ENCODE measurements around the gene PLXNA2.

PLXNA2 gene

DNA sequence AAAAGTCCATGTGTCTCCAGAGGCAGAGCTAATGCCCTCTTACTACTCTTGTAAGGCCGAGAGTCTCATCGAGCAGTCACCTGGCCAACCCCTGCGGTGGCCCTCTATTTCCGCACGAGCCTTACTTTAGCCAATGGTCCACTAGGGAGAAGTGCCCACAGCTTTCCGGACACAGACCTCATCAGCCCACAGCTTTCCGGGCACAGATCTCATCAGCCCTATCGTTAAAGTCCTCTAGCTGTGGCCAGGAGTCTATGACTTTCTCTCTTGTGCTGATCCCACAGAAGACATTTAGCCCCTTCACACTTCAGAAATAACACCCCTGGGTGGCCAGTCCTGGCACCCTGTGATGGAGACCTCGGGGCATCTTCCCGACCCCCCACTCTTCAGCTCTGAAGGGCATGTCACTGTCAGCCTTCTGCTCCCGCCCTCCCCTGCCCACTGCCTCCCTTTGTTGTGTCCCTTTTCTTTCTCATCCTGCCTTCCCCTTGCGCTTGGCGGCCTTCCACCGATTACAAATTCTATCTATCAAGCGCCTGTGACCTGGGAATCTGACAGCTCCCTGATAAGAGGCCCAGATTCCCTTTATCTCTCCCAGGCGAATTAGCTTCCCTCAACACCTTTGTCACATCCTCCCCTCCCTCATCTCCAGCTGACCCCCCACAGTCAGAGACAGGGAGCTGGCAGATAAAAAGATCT lies 161.0 kb downstream of the PLXNA2 start:
- no peak for FAIRE-seq

DNA sequence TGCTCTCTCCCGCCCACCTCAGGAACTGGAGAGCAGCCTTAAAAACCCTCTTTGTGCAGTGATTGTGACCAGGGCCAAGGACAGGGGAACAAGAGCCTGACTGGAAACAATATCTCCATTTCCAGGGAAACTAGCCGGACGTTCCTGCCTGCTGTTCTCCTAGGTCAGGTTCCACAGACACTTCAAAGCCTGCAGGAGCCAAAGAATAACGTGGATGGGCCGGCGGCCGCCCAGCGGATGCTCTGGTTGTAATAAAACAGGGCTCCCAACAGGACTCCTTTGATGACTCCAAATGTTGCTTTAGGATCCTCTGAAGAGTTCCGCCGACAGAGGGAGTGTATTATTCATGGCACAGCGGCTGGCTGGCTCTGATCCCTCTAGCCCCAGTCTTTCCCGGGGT lies 162.2 kb downstream of the PLXNA2 start:
- no peak for FAIRE-seq

DNA sequence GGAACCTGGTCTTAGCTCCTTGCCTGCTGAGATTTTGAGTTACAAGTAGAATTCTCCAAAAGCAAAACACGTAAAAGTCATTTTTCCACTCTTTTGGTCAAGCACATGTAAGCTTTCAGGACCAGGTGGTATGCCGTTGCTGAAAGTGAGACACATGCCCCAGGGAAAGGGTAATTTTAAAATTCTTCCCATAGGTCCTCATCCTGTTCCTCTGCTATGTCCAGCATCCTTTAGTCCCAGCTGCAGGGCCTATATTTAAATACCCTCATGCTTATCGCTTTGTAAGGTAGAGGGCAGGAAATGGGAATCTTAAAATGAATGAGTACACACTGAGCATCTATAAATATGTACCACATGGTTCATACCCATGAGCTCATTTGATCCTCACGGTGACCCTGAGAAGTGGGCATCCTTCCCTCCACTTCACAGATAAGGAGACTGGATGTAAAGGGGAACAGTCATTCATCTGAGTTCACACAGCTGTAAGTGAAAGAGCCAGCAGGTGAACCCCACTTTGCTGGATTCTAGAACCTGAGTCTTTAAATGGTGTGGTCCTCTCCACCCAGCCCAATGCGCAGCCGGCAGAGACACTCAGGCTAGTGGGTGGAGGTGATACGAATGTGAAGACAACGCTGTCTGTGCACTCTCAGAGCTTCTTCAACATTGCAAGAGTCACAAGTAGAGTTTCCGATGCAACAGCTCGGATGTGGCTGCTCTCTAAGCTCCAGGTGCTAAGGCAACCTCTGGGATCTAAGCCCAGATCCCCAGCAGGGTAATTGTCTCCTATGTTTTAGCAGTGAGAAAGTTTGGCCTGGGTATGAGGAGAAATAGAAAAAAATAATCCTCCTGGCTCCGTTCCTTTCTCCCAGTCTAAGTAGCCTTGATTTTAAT lies 163.5 kb downstream of the PLXNA2 start:
- no peak for FAIRE-seq

DNA sequence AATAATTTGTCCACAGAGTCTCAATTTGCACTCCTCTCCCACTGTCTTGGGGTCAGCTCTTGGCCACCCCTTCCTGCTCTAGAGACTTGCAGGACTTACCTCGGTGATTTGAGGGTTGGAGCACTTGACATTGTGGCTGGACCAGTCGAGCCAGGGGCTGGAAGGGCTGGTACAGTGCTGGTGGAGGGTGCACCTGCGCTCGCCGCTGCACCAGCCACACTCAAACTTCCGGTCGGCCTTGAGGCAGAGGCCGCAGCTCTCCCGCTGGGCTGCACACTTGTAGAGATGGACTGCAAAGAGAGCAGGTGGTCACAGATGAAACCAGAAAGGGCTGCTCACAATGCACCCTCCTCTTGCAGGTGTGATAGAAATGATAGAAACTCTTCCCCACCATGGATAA lies 165.0 kb downstream of the PLXNA2 start:
- no peak for FAIRE-seq

DNA sequence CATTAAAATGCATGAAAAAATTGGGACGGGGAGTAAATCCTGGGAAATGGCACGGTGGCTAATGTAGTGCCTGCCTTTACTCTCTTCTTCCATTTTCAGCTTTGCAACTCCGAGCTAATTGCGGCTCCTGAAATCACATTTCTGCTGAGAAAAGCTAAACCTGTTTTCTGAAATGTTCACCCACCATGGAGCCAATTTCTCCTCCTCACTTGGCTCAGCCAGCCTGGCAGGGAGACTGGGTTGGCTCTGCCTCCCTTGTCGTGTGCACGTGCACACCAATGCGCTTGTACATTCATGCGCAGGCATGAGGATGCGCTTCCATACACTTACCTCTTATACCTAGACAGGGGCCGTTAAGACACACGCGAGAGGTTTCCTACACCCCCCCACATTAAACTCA lies 165.4 kb downstream of the PLXNA2 start:
- FAIRE-seq: no peak

DNA sequence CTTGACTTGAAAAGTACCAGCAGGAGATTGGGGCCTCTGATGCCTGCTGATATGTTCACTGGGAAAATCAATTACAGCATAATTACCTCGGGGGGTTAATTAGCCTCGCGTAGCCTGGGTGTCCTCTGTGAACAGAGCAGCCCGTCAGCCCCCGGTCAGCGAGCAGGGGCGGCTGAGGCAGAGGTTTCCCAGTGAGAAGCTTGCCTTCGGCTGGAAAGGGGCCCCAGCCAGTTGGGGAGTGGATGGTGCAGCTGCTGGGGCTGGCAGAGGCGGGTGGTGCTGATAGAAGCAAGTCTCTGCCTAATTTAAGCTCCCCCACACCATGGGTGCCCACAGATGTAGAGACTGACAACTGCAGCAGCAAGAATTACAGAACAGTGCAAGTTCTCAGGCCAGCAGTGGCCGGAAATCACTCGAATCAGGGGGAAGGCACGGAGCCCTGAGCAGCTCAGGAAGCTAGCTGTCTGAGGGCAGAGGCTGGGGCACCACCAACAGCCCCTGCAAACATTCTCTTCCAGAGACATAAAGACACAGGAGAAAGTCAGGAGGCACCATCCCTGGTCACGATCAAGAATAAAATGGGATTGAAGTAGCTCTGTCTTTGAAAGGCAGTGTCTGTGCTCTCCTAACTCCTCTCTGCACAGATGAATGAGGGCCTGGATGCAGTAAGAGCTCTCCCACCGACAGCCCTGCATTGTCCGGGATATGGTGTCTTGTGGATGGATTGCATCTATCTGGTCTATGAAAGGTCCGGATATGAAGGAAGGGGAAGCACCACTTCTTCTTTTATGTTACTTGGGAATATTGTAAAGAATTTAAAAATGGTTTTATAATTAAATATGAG lies 166.7 kb downstream of the PLXNA2 start:
- no peak for FAIRE-seq

DNA sequence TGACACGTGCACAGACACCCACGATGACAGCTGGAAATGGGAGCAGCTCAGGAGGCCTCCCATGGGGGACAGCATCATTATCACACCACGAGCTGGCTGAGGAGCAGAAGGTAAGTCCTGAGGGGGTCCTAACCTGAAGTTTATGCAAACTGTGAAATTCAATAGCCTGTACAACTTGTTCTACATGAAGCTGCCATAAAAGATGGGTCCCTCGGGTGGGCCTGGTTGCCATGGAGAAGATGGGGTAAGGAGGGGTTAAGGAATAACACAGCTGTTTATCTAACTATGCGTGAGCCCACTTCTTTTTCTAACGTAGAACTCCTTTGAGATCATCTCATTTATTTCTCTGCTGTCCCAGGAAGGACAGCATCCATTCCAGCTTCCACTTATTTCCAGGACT lies 169.8 kb downstream of the PLXNA2 start:
- no peak for FAIRE-seq

DNA sequence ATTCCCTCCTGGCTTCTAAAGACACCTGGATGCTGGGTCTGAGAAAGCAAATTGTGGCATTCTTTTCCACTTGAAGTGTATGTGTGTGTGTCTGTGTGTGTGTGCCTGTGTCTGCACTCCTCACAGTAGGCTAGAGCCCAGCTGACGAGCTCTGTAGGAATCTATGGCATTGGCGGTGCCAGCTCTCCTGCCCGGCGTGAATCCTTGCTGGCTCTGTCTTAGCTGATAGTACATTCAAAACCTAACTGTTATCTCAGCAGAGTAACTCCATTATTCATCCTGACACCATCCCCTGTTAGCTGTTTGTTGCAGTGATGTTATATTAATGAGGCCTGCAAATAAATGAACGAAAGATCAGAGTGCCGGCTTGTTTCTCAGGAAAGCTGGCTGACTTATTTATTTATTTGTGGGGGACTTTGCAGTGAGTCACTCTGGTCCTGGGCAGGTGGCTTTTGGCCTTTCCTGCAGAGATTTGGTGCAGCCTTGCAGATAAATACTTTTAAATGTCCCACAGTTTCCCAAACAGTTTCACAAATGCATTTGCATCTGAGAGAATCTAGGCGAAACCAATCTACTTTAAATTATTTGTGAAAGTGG lies 172.7 kb downstream of the PLXNA2 start:
- FAIRE-seq: no peak

DNA sequence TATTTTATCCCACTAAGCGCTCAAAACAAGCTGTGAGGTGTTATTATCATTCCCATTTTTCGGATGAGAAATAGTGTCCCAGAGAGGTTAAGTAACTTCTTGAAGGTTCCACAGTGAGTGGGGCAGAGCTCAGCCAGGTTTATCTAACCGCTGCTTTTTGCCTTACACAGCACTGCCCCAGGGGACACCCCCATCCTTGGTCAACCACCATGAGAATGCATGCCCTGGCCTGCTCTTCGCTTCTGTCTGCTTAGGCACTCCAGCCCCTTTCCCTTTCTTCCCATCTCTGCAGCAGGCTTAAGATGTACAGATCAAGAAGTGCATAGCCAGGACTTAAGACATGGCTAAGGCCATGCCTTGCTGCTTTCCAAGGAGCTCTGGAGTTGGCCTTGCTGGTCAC lies 174.3 kb downstream of the PLXNA2 start:
- FAIRE-seq: no peak

DNA sequence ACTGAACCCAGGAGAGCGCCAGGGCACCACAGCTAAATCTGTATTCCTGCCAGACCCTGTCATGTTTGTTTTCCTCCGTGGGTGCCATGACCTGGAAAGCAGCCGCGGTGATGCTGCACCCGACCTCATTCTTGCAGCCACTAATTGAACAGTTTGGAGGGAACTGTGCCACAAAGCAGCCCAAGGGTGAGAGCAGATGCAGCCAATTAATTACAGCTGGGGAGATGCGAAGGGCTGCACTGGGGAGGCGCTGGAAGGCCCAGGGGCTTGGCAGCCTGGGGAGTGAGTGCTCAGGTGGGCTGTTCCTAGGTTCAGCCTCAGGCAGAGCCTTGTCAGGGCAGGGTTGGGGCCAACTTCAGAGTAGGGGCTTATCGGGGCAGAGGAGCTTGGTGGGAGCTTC lies 174.9 kb downstream of the PLXNA2 start:
- FAIRE-seq: no peak

DNA sequence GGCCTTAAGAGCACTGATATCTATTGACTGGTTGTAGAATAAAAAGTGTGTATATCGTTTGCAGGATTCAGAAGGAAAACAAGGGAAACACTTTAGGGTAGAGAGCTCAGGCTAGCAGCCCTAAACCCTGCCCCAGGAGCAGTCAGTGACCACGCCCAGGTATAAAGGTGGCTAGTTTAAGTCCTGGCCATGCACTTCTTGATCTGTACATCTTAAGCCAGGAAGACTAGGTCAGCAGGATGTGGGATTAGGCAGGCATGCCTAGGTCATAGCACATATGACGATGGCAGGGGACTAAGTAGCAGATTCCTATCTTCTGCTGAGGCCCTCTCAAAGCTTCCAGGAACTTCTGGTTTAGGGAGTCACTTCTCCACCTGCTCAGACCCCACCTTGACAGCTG lies 175.3 kb downstream of the PLXNA2 start:
- FAIRE-seq: no peak

DNA sequence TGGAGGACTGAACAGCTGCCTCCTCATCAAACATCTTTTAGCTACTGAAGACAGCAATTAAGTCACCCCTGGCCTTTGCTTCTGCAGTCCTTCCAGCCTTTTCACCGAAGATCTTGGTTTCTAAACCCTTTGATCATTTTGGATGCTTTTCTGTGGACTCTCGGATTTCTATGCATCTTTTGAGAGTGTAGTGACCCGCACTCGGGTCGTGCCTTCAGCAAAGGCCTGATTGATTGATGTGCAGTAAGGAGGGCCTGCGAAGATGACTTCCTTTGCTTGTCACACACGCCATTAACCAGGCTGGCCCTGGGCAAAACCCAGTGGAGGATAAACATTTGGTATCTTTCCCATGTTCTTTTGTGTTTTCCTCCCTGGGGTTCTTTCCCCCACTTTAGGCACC lies 175.8 kb downstream of the PLXNA2 start:
- no peak for FAIRE-seq

DNA sequence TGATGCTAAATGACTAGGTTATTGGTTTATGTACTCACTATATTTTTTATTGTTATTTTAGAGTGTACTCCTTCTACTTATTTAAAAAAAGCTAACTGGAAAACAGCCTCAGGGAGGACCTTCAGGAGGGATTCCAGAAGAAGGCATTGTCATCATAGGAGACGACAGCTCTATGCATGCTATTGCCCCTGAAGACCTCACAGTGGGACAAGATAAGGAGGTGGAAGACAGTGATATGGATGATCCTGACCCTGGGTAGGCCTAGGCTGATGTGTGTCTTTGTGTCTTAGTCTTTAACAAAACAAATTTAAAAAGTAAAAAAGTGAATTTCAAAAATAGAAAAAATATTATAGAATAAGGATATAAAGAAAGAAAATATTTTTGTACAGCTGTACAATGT lies 177.6 kb downstream of the PLXNA2 start:
- no peak for FAIRE-seq

DNA sequence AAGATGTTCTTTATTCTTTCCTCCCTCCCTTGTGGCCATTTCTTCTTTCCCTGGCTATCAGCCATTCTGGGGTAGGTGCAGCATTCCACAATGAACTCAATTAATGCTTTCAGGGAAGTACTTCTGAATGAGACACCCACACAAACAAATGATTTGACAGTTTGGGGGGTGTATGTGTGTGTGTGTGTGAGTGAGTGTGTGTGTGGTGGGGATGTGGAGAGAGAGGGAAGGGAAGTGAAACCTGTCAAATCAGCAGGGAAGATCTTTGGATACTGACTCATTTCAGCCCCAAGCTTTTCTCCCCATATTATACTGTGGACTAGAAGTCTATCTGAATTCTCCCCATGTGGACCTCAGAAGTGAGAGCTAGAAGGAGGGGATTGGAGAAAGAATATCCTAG lies 178.3 kb downstream of the PLXNA2 start:
- FAIRE-seq: no peak

DNA sequence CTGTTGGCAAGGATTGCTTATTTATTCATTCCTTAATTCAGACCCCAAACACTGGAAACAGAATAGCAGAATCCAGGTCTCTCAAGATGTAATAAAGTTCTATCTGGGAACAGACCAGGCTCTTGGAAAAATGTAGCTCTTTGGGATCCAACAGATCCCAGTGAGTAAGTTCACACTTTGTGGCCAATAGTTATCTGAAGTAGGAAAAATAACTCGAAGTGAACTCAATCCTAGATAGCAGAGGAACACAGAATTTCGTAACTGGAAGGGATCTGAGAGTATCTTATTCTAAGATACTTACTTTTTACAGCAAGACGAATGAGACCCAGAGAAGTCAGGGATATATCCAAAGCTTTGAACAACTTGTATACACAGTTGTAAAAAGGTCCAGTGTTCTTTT lies 182.6 kb downstream of the PLXNA2 start:
- no peak for FAIRE-seq

DNA sequence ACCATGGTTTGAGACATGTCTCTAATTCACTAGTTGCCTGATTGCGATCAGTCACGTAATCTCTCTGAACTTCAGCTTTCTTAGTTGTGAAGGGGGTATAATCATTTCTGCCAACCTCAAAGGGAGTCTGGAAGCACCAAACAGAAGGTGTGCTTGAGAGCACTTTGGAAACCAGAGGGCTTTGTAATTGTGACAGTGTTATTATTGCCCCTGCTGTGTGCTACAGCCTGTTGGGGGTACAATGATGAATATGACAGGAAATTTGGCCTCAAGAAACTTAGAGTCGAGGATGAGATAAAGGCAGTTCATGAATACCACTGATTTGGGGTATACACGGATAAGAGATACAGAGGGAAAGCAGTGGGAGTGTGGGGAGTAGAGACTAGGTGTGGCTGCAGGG lies 183.1 kb downstream of the PLXNA2 start:
- FAIRE-seq: no peak

DNA sequence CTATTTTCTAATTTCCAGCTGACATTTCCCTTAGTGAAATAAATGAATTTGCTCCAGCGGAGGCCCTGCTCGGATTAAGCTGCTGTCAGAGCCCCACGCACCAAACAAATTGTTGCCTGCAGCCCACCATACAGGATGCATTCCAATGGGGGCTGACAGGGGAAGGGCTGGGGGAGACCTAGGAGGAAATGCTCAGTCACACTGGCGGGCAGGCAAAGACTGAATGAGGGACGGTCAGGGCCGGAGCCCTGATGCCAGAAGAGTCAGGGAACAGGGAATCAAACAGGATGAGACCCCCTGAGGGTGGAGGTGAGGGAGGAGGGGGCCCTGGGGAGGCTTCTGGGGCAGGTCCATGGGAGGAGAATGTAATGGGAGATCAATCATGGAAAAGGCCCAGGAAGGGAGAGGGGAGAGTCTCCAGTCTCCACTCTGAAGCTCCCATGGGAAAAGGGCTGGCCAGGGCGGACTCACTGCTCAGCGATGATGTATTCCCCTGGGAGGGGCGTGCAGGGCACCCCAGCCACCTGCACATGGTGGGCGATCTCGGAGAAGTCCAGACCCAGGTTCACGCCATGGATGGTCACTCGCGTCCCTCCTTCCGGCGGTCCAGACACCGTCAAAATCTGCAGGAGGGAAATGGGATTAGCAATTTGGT lies 183.8 kb downstream of the PLXNA2 start:
- FAIRE-seq: no peak

DNA sequence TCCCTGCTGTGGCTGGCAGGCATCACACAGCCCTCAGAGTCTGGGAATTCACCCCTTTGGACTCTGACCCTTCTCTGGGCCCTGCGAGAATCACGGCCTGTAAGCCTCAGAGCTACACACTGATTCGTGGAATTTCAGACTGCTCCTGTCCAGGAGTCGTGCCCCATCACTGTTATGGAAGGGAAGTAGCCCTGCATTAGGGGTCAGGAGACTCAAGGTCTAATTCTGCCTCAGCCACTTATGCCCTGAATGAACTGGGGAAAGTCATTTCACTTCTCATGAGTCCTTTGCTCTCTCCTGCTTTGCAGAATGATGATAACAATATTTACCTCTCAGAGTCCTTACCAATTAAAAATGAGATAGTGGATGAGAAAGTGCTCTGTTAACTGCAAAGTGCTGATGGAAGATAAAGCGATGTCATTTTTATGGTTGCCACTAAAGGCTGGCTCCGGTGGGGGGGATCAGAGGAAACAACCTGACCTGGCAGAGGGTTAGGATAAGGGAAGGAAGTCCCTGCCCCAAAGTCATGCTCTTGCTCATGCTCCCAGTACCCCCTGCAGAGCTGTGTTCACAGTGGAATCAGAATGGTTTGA lies 184.7 kb downstream of the PLXNA2 start:
- FAIRE-seq: no peak

DNA sequence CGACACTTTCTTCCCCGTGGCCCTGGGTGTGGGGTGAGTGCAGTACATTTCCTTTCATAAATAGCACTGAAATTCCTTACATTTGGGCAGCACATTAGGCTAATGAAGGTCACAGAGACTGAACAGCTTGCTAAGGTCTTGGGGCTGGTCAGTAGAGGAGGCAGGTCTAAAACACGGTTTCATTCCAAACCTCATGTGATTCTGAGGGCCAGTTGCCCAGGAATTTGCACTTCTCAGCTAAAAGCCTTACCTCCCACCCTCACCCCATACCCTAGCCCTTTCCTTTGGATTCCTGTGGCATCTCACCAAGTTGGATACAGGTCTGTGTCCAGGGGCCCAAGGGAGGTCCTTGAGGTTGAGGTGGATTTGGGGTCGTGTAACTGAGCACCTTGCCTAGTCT lies 185.4 kb downstream of the PLXNA2 start:
- FAIRE-seq: no peak

DNA sequence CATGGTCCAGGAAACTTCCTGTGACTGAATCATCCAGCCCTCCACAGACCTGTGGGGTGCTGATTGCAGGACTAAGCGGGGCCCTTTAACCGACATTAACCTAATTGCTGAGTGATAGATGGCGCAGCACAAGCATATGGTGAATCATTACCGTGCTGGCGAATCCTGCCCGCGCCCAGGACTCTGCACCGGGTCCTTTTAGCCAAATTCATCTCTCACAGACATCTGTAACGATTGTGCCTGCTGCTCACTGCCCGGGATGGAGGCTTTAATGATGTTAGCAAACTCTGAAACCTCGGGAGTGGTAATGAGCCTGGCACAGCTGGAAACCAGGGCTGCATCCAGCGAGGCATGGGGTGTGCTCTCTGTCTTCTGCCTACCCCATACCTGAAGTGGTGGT lies 185.9 kb downstream of the PLXNA2 start:
- FAIRE-seq: no peak

DNA sequence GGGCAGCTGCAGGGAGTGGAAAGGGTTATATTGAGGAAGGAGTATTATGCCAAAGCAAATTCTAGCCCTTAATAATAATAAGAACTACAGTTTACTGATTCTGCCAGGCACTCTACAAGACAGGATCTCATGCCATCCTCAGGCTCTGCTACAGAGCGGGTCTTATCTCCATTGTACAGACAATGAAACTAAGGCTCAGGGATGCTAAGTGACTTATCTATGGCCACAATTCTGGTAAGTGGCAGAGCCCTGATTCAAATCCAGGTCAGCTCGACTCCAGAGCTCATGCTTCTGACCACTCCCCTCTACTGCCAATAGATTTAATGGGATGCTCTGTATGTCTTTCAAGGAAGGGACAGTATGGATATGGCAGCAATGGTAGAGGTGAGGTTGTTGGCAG lies 187.1 kb downstream of the PLXNA2 start:
- FAIRE-seq: no peak

DNA sequence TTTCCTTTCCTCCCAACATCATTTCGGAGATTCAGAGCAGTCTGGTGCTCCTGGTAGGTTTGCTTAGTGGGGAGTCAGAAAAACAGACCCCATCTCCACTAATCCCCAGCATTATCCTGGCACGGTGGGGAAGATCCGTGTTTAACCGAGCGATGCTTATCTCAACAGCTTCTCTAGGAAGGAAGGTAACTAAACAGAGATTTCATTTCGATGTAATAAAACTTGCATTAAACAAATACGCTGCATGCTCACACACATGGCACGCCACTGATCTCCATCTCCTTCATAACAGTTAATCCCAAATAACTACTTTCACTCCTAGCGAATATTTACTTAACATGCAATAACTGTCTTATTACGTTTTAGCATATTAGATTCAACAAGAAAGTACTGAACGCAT lies 188.6 kb downstream of the PLXNA2 start:
- FAIRE-seq: no peak
